ENCODE measurements around the gene PDE8A. TPM values are rescaled to one million over a fixed set of nuclear protein-coding genes. Genes with fewer than 3 reads are reported as not detected.

The PDE8A gene
- total RNA-seq, 4 donors from 2014 or later, result 49.4 to 108 (median 64.3) TPM

DNA sequence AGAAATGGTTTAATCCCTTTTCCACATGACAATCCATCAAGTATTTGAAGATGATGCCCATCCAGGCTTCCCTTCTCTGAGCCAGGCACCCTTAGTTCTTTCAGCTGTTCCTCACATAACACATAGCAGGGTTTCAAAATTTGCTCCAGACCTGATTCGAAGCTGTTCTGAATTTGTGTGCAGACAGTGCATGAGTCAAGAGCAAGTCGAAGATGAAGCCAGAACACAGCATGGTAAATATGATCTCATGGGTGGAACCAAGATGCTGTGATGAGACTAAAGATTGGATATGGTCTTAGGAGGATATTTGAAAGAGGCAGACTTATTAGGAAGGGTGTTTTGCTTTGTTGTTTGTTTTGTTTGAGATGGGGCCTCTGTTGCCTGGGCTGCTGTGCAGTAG lies 32.6 kb upstream of the PDE8A start:
- TF ChIP-seq, protein P1, sequence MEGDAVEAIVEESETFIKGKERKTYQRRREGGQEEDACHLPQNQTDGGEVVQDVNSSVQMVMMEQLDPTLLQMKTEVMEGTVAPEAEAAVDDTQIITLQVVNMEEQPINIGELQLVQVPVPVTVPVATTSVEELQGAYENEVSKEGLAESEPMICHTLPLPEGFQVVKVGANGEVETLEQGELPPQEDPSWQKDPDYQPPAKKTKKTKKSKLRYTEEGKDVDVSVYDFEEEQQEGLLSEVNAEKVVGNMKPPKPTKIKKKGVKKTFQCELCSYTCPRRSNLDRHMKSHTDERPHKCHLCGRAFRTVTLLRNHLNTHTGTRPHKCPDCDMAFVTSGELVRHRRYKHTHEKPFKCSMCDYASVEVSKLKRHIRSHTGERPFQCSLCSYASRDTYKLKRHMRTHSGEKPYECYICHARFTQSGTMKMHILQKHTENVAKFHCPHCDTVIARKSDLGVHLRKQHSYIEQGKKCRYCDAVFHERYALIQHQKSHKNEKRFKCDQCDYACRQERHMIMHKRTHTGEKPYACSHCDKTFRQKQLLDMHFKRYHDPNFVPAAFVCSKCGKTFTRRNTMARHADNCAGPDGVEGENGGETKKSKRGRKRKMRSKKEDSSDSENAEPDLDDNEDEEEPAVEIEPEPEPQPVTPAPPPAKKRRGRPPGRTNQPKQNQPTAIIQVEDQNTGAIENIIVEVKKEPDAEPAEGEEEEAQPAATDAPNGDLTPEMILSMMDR (IDR thresholded peaks at IDR 0.05), result no peak
- TF ChIP-seq EP300 (IDR thresholded peaks at IDR 0.05) (no peak), POLR2A (IDR thresholded peaks at IDR 0.05) (no peak)
- H3K4me3 ChIP-seq, result no peak overlapping the region
- peaks cover 0 to 56% (median 29%) of the 10 kb centered on the region in 4 donors for H3K4me1 ChIP-seq
- peak overlapping the region in 3 of 4 donors; percentile 8 to 88 (median 78) for H3K27ac ChIP-seq
- 69 to 73% methylated on average over 2 of the region's 2 CpGs for WGBS, 2 donors
- H3K36me3 ChIP-seq, result no peaks in the 10 kb centered on the region
- no peaks in the 10 kb centered on the region for H3K9me3 ChIP-seq
- no peaks in the 10 kb centered on the region for H3K27me3 ChIP-seq
- DNase-seq (ENCODE audit: low spot score in 2 of 2), result no peak

DNA sequence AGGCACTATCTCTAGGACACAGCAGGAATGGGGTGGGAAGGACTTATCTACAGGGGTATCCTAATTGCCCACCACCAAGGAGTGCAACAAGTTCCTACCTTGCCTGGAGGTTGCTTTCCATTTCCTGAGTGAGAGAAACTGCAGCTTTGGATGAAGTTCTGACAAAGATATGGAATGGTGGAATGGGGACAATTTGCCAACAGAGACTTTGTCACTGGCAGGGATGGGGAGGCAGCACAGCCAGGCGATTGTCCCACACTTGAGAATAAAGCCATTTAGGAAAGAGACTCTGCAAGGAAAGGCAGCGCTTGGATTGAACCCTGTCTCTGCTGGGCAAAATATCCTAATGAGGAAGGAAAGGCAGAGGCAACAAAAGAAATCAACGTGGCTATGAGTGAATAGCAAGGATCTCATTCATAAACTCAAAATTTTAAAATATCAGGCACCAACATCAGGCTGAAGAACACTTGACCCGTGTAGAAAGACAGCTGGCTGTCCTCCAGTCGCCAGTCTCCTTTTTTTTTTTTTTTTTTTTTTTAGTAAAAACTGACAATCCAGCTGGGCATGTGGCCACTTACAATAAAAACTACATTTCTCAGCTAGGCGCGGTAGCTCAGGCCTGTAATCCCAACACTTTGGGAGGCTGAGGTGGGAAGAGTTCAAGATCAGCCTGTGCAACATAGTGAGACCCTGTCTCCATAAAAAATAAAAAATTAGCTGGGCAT lies 31.6 kb upstream of the PDE8A start:
- H3K36me3 ChIP-seq, result no peaks in the 10 kb centered on the region
- H3K4me3 ChIP-seq, result no peak overlapping the region
- no peaks in the 10 kb centered on the region for H3K9me3 ChIP-seq
- no peak for DNase-seq (ENCODE audit: low spot score in 2 of 2)
- peaks cover 0 to 56% (median 30%) of the 10 kb centered on the region in 4 donors for H3K4me1 ChIP-seq
- 16 to 25% methylated on average over 7 of the region's 7 CpGs for whole genome bisulfite sequencing, 2 donors
- peak overlapping the region in 2 of 4 donors; percentile 78 to 88 for H3K27ac ChIP-seq
- H3K27me3 ChIP-seq, result no peaks in the 10 kb centered on the region
- no peak for TF ChIP-seq EP300 (IDR thresholded peaks at IDR 0.05)
- TF ChIP-seq, protein P1 (IDR thresholded peaks at IDR 0.05), result no peak
- TF ChIP-seq POLR2A (IDR thresholded peaks at IDR 0.05), result no peak

DNA sequence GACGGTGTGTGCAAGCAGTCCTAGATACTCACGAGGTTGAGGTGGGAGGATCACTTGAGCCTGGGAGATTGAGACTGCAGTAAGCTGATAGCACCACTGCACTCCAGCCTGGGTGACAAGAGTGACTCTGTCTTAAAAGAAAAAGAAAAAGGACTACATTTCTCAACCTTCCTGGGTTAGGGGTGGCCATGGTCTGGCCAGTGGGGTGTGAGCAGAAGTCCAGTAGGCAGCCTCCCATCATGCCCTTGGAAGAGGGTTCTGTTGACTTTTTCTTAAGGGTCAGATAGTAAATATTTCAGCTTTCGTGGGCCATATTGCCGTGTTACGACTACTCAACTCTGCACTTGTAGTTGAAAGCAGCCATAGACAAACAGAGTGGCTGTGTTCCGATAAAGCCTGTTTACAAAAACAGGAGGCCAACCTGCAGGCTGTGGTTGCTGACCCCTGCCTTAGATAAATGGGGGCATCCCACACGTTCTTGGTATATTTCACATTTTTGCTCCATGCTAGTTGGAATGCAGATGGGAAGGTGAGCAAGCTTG lies 31.0 kb upstream of the PDE8A start:
- Histone ChIP-seq H3K27ac (peak overlapping the region in 2 of 4 donors; percentile 78 to 88), H3K9me3 (no peaks in the 10 kb centered on the region), H3K4me1 (peaks cover 0 to 60% (median 33%) of the 10 kb centered on the region in 4 donors), H3K27me3 (no peaks in the 10 kb centered on the region), H3K36me3 (no peaks in the 10 kb centered on the region), H3K4me3 (no peak overlapping the region)
- no peak for DNase-seq (ENCODE audit: low spot score in 2 of 2)
- no peak for TF ChIP-seq POLR2A (IDR thresholded peaks at IDR 0.05)
- TF ChIP-seq, protein P1 (IDR thresholded peaks at IDR 0.05), result no peak
- no peak for TF ChIP-seq EP300 (IDR thresholded peaks at IDR 0.05)
- WGBS, 2 donors, result 55% methylated on average over 7 of the region's 7 CpGs

DNA sequence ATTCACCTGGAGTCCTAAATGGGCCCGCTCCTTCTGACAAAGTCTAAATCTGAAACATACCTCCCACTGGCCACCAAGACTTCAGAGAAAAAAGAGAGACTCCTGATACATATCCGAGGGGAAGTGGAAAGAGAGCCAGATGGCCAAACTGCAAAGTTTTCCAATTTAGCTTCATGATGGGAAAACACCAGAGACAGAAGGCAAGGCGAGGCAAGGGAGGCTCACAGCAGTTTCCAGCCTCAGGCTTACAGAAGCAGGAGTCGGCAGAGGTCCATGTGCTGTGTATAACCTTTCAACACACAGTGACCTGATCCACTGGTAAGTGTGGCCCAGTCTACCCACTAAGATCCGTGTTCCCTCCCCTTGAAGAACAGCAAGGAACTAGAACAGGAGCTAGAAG lies 29.9 kb upstream of the PDE8A start:
- no peaks in the 10 kb centered on the region for H3K27me3 ChIP-seq
- 72 to 75% methylated on average over 5 of the region's 5 CpGs for WGBS, 2 donors
- no peak for DNase-seq (ENCODE audit: low spot score in 2 of 2)
- H3K9me3 ChIP-seq, result no peaks in the 10 kb centered on the region
- TF ChIP-seq POLR2A (IDR thresholded peaks at IDR 0.05), result no peak
- TF ChIP-seq EP300 (IDR thresholded peaks at IDR 0.05), result no peak
- TF ChIP-seq, protein P1 (IDR thresholded peaks at IDR 0.05), result no peak
- H3K27ac ChIP-seq, result peak overlapping the region in 1 of 4 donors; percentile 88
- H3K36me3 ChIP-seq, result no peaks in the 10 kb centered on the region
- peaks cover 0 to 57% (median 31%) of the 10 kb centered on the region in 4 donors for H3K4me1 ChIP-seq
- H3K4me3 ChIP-seq, result no peak overlapping the region

DNA sequence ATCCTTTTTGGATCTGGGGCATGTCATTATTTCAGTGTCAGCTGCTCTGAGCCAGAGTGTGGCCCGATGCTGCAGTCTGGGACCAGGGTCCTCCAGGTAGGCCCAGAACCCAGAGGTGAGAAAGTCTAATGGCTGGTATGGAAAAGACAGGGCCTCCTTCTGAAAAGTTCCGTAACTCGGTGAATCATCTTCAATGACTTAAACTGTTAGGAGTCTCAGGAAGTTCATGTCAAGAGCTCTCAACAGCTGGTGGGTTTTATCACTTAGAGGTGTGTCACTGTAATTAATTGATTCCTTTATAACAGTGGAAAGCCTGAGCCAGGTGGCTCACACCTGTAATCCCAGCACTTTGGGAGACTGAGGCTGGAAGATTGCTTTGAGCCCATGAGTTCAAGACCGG lies 28.5 kb upstream of the PDE8A start:
- TF ChIP-seq POLR2A (IDR thresholded peaks at IDR 0.05) (no peak), EP300 (IDR thresholded peaks at IDR 0.05) (no peak)
- TF ChIP-seq, protein P1 (IDR thresholded peaks at IDR 0.05), result no peak
- 92 to 98% methylated on average over 4 of the region's 4 CpGs for WGBS, 2 donors
- H3K4me1 ChIP-seq, result peaks cover 0 to 43% (median 22%) of the 10 kb centered on the region in 4 donors
- no peak overlapping the region for H3K4me3 ChIP-seq
- H3K9me3 ChIP-seq, result no peaks in the 10 kb centered on the region
- no peak overlapping the region for H3K27ac ChIP-seq
- no peaks in the 10 kb centered on the region for H3K27me3 ChIP-seq
- DNase-seq (ENCODE audit: low spot score in 2 of 2), result no peak
- H3K36me3 ChIP-seq, result no peaks in the 10 kb centered on the region

Data from tibial nerve (tissue), 4 donors.